DMS114 treated with DMSO at 0.1 percent for 48 hours (cell line): ENCODE measurements around the gene MYH7B.

ENCODE experiments used
- DNase-seq: peaks from one replicate; lab custom pipeline; 2025; ENCODE audit not compliant: unreplicated experiment; lab: John Stamatoyannopoulos, UW

Gene MYH7B

GRCh38 chr20:35004051-35004725 is 48.5 kb downstream of the MYH7B start:
- no peak for DNase-seq

DNA sequence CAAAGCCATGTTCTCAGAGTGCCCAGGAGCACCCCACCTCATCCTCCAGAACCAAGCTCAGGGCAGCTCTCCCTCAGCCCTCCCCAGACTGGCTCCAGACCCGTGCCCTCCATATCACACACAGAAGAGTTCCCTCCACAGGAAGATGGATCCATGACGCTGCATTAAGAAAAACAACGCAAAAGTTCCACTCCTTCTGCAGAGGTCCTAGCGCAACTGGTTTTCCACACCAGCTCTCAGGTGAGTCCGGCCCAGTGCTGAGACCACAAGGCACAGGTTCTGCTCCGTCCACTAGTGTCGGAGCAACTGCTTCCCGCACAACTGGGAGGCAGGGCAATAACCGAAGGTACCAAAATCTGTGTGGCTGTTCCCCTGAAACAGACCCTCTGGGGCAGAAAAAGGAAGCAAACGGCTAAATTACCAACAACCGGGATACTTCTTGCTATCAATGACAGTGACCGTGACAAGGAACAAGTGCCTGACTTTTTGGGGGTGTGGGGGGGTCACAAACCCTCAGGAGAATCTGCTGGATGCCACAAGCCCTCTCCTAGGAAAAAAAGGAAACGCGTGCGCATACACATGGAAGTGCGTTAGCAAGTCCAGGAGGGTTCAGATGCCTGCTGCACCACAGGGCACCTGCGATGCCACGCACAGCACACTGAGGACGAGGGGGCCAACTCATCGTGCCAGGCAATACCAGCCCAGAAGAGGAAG is 49.2 kb downstream of the MYH7B start:
- DNase-seq, result no peak
